OCI-LY1 (cell line): ENCODE measurements around the gene MLF2.

Source experiments
- H2AFZ ChIP-seq: fragments of 200-600 bp; sonication (generic), shearing (Covaris generic); 2 replicates; pipeline ENCODE4 v1.6.0; 2014; ENCODE audit warnings: antibody characterized with exemption, mild to moderate bottlenecking, low read length
- H3F3A ChIP-seq: fragments of 200-600 bp; sonication (generic), shearing (Covaris generic); 2 replicates; pipeline ENCODE4 v1.6.0; 2014; ENCODE audit warnings: mild to moderate bottlenecking, antibody characterized with exemption, low read length, moderate library complexity; ENCODE audit not compliant: insufficient read depth
- H3K27ac ChIP-seq: fragments of 200-600 bp; sonication (generic); 2 replicates; pipeline ENCODE4 v1.5.1; 2014; ENCODE audit warnings: low read length, mixed run types, mild to moderate bottlenecking, low read depth; ENCODE audit not compliant: poor library complexity, severe bottlenecking
- H3K27me3 ChIP-seq: fragments of 200-600 bp; sonication (generic); 2 replicates; pipeline ENCODE4 v1.6.0; 2014; ENCODE audit warnings: antibody characterized with exemption, mild to moderate bottlenecking, low read length, moderate library complexity; ENCODE audit not compliant: insufficient read depth
- H3K36me3 ChIP-seq: fragments of 200-600 bp; sonication (generic); 2 replicates; pipeline ENCODE4 v1.6.1; 2014; ENCODE audit warnings: mild to moderate bottlenecking, antibody characterized with exemption, low read length, moderate library complexity, mixed read lengths; ENCODE audit not compliant: insufficient read depth
- H3K4me1 ChIP-seq: fragments of 200-600 bp; sonication (generic); 2 replicates; pipeline ENCODE4 v1.5.1; 2014; ENCODE audit warnings: mild to moderate bottlenecking, low read length, moderate library complexity; ENCODE audit not compliant: insufficient read depth, severe bottlenecking
- H3K4me2 ChIP-seq: fragments of 200-600 bp; sonication (generic), shearing (Covaris generic); 2 replicates; pipeline ENCODE4 v1.6.1; 2014; ENCODE audit warnings: low read length
- H3K4me3 ChIP-seq: fragments of 200-600 bp; sonication (generic); 2 replicates; pipeline ENCODE4 v1.5.1; 2014; ENCODE audit warnings: low read length, low read depth, mild to moderate bottlenecking, mixed read lengths; ENCODE audit not compliant: poor library complexity, severe bottlenecking
- H3K79me2 ChIP-seq: fragments of 200-600 bp; shearing (Covaris generic); 2 replicates; pipeline ENCODE4 v1.6.1; 2016; ENCODE audit warnings: mixed run types, low read length, mixed read lengths; ENCODE audit not compliant: insufficient read depth
- H3K9ac ChIP-seq: fragments of 200-600 bp; sonication (generic), shearing (Covaris generic); 2 replicates; pipeline ENCODE4 v1.6.1; 2014; ENCODE audit warnings: mild to moderate bottlenecking, low read length, mixed read lengths
- H3K9me2 ChIP-seq: fragments of 200-600 bp; sonication (generic), shearing (Covaris generic); 2 replicates; pipeline ENCODE4 v1.6.1; 2014; ENCODE audit warnings: low read depth, mild to moderate bottlenecking, low read length, mixed read lengths
- H3K9me3 ChIP-seq: fragments of 200-600 bp; shearing (Covaris generic); 2 replicates; pipeline ENCODE4 v1.6.1; 2014; ENCODE audit warnings: low read length, mixed read lengths
- H4K20me1 ChIP-seq: fragments of 200-600 bp; sonication (generic), shearing (Covaris generic); 2 replicates; pipeline ENCODE4 v1.6.0; 2016; ENCODE audit warnings: mild to moderate bottlenecking, low read length; ENCODE audit not compliant: insufficient read depth
- CTCF ChIP-seq: fragments of 200-600 bp; sonication (generic), shearing (Covaris generic); IDR thresholded peaks from 2 replicates; pipeline ENCODE4 v1.5.1; 2017; ENCODE audit warnings: mild to moderate bottlenecking, antibody characterized with exemption, low read length, moderate library complexity, mixed read lengths
- EZH2 ChIP-seq: fragments of 200-600 bp; sonication (generic), shearing (Covaris generic); IDR thresholded peaks from 2 replicates; pipeline ENCODE4 v1.8.0; 2017; ENCODE audit warnings: borderline replicate concordance, mixed run types, mild to moderate bottlenecking, antibody characterized with exemption, low read length, moderate library complexity, mixed read lengths

The MLF2 gene

GRCh38 chr12:6771509-6772330, 18.8 kb upstream of the MLF2 start:
- H3K4me3 ChIP-seq = no peak overlapping the region
- H3K9me2 ChIP-seq = no peaks in the 10 kb centered on the region
- peaks cover 19% of the 10 kb centered on the region; the same call in 1 of the 2 replicates for H3K27me3 ChIP-seq
- H3K9me3 ChIP-seq = no peaks in the 10 kb centered on the region
- TF ChIP-seq EZH2 (no peak), CTCF (no peak)
- H3K79me2 ChIP-seq = no peaks in the 10 kb centered on the region
- H3K4me2 ChIP-seq = no peak overlapping the region
- no peaks in the 10 kb centered on the region for H4K20me1 ChIP-seq
- no peak overlapping the region for H3K27ac ChIP-seq
- H3K4me1 ChIP-seq = peaks cover 11% of the 10 kb centered on the region
- no peak overlapping the region for H2AFZ ChIP-seq
- H3K9ac ChIP-seq = no peak overlapping the region
- no peaks in the 10 kb centered on the region for H3F3A ChIP-seq
- no peaks in the 10 kb centered on the region for H3K36me3 ChIP-seq

GRCh38 chr12:6771091-6771495, 18.2 kb upstream of the MLF2 start:
- peaks cover 19% of the 10 kb centered on the region; the same call in 1 of the 2 replicates for H3K27me3 ChIP-seq
- H4K20me1 ChIP-seq = no peaks in the 10 kb centered on the region
- no peaks in the 10 kb centered on the region for H3K36me3 ChIP-seq
- no peak overlapping the region for H3K4me2 ChIP-seq
- H3K9me3 ChIP-seq = no peaks in the 10 kb centered on the region
- no peak overlapping the region for H3K27ac ChIP-seq
- H2AFZ ChIP-seq = no peak overlapping the region
- no peaks in the 10 kb centered on the region for H3K79me2 ChIP-seq
- no peak for TF ChIP-seq CTCF
- TF ChIP-seq EZH2 = no peak
- peaks cover 12% of the 10 kb centered on the region for H3K4me1 ChIP-seq
- H3K9me2 ChIP-seq = no peaks in the 10 kb centered on the region
- no peaks in the 10 kb centered on the region for H3F3A ChIP-seq
- no peak overlapping the region for H3K9ac ChIP-seq
- no peak overlapping the region for H3K4me3 ChIP-seq

DNA sequence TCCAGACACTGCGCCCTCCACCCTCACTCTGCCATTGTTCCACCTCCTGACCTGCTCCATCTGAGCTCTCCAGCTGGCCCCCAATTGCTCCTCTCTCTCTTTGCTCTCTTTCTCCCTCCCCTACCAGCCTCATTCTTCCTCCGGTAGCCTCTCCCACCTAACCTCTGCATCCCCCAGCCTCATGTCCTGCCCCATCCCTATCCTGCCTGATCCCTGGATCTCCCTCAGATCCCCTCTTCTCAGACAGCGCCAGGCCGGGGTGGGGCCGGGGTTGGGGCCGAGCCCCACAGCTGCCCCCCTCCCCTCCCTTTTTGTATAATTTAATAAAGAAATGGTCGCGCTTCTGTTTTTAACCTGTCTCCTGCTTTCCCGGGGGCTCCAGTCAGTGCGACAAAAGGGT, 17.7 kb upstream of the MLF2 start:
- Histone ChIP-seq H3K79me2 (no peaks in the 10 kb centered on the region), H3K9ac (no peak overlapping the region), H3K36me3 (no peaks in the 10 kb centered on the region), H3K4me3 (no peak overlapping the region), H3K4me2 (no peak overlapping the region), H3K27me3 (peaks cover 19% of the 10 kb centered on the region; the same call in 1 of the 2 replicates), H3K4me1 (peaks cover 17% of the 10 kb centered on the region), H3F3A (no peaks in the 10 kb centered on the region), H4K20me1 (no peaks in the 10 kb centered on the region), H3K9me3 (no peaks in the 10 kb centered on the region), H3K9me2 (no peaks in the 10 kb centered on the region), H2AFZ (no peak overlapping the region), H3K27ac (no peak overlapping the region)
- TF ChIP-seq EZH2 (no peak), CTCF (no peak)
